GM18907 (cell line): ENCODE measurements around the gene TULP3.

Experiments
- ATAC-seq: cut with Tn5 transposase; IDR thresholded peaks from one replicate; pipeline ENCODE4 v1.9.1; 2021; ENCODE audit warnings: mild to moderate bottlenecking, moderate library complexity; ENCODE audit not compliant: unreplicated experiment

Gene TULP3

DNA sequence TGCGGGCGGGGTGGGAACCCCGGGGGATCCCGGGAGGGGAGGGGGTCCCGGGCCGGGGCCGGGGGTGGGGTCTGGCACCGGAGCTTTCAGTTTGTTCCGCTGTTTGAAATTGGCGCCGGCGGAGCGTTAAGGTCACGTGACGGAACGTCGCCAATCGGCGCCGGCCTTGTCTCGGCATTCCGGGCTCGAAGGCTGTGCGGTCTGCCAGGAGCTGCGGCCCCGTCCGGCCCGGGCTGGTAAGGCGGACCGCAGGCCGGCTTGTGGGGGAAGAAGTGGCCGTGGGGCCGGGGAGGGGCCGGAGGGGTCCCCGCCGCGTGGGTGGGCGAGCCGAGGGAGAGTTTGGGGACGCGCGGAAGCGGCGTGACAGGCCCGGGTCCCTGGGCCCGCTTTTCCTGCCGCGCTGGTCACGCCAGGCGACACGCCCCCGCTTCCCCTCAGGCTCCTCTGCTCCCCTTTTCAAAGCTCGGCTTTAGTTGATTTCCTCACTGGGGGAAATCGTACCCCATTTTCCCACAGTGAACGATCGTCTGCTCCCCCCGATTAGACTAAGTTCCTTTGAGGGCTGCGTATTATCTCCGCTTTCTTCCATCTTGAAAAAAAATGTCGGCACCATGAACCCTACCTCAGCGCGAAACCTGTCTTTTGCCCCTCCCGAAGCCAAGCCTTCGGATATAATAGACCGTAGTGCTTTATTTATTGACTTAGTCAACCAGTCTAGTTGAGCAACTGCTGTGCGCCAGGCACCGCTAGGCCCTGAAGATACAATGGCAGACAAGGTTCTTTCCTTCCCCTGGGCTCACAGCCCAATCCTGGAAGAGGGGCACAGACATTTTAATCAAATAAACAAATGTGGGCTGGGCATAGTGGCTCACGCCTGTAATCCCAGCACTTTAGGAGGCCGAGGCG, 13.4 kb upstream of the TULP3 start, which contains the start of the genes FOXM1 and RHNO1:
TSS of gene FOXM1 (minus strand) at position 128 of the 906 bp plus-strand sequence. CDS start 2,696 bp downstream, outside the sequence.
TSS of gene RHNO1 (plus strand) at position 177 of the 906 bp plus-strand sequence. CDS start 8,144 bp downstream, outside the sequence.
- ATAC-seq: peak; percentile 85

DNA sequence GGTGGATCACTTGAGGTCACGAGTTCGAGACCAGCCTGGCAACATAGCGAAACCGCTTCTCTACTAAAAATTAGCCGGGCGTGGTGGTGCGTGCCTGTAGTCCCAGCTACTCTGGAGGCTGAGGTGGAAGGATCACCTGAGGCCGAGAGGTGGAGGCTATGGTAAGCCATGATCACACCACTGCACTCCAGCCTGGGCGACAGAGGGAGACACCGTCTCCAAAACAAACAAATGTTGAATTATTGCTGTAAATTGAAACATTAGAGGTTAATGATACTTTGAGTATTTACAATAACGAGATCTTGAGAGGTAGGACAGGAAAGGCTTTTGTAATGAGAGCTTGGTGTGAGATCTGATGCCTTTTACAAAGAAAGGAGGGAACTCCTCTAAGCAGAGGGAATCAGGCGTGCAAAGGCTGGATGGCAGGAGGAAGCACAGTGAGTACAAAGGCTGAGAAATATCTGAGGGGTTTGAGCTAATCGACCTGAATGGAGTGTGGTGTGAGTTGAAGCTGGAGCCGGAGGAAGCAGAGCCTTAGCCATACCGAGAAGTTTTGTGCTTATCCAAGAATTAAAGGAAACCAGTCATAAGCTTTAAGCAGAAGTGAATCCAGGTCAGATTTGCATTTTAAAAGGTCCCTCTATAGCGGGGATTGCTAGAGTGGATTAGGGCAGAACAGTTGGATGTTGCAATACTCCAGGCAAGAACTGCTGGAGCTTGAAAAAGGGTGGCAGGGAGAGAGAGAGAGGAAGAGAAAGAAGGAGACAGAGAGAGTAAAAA, 12.5 kb upstream of the TULP3 start:
- no peak for ATAC-seq

DNA sequence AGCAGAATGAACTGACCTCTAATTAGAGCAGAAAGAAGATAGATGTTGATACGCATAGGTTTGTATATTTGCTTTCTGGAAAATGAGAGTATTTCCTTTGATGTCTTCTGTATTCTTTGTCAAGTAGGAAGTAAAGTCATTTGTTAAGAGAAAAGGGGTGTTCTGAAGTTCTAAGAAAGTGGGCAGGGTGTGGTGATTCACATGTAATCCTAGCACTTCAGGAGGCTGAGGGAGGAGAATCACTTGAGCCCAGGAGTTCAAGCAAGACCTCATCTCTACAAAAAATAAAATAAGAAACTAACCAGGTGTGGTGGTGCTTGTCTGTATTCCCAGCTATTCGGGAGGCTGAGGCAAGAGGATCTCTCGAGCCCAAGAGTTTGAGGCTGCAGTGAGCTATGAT, 10.8 kb upstream of the TULP3 start:
- ATAC-seq: no peak

DNA sequence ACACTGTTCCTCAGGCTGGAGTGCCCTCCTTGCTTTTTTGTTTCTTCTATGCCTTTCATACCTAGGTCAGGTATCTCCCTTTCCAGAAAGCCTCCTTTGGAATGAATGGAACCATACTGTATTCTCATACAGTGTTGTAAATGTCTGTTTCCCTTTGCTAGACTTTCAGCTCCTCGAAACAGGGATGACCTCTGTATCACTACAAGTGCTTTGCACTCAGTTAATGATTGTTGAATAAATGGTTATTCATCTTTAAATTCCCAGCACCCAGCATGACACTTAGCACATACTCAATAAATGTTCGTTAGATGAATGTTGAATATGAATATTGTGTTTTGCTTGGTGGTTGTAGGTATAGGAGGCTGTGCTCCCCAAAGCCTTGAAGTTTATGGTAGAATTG, 5.9 kb upstream of the TULP3 start:
- ATAC-seq: no peak

DNA sequence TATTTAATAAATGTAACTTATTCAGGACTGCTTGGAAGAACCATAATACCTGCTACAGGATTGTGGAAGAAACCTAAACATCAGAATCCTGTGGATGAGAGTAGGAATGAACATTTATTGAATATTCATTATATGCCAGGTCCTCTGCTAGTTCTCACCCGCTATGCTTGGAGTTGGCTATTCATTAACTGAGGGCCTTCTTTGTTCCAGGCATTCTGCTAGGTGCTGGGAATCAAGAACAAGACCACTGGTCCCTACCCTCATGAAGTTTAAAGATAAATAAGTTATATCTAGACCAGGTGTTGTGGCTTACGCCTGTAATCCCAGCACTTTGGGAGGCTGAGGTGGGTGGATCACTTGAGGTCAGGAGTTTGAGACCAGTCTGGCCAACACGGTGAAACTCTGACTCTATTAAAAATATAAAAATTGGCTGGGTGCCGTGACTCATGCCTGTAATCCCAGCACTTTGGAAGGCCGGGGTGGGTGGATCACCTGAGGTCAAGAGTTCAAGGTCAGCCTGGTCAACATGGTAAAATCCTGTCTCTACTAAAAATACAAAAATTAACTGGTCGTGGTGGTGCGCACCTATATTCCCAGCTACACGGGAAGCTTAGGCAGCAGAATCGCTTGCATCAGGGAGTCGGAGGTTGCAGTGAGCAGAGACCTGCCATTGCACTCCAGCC, 3.8 kb upstream of the TULP3 start:
- no peak for ATAC-seq

DNA sequence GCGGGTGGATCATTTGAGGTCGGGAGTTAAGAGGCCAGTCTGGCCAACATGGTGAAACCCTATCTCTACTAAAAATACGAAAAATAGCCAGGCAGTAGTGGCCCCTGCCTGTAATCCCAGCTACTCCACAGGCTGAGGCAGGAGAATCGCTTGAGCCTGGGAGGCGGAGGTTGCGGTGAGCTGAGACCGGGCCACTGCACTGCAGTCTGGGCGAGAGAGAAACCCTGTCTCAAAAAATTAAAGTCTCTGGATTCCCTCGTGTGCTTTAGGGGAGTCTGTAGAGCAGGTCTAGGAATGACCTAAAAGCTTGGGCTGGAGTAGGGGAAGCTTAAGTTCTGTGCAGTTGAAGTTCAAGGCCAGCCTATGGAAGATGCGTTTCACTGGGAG, 697 bp upstream of the TULP3 start:
- no peak for ATAC-seq

DNA sequence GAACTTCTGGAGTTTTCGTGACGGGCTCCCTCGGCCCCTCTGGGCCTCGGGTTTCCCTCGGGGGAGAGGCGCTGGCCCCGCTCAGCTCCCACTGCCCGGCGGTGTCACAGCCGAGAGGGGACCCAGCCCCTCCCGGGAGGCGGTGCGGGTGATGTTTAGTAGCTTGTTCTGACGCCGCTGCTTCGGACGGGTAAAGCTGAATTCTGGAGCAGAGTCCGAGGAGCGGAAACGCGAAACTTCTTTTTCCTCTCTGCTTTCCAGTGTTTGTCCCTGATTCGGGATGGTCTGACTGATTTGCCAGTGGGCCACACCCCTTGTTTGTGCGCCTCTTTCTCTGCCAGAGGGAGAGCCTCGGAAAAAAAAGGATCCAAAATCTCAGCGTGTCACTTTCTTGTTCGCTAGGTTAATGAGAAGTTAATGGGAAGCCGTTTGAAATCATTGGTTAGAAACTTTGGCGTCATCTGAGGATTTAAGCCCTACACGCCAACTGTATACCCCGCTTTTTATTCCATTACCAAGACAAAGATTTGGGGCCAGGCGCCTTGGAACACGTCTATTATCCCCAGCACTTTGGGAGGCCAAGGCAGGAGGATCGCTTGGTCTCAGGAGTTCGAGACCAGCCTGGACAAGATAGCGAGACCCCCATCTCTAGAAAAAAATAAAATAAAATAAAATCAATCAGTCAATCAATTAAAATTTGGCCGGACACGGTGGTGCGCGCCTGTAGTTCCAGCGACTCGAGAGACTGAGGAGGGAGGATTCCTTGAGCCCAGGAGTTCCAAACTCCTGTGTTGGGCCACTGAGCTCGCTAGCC, 756 bp downstream of the TULP3 start:
- peak; percentile 16 for ATAC-seq

DNA sequence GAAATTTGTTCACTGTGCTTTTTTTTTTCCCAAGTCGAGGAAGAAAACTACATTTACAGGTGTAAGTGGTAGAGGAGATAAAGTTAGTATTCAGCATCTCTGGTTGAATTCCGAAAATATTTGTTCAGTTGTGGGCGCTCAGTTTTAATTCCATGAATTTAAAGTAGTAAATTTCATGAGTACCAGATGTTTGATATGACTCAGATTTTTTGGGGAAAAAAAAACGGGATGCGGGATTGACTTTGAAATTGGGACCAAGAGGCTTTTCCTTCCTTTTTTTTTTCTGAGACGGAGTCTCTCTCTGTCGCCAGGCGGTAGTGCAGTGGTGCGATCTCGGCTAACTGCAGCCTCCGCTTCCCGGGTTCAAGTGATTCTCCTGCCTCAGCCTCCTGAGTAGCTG, 1.6 kb downstream of the TULP3 start:
- ATAC-seq: no peak

DNA sequence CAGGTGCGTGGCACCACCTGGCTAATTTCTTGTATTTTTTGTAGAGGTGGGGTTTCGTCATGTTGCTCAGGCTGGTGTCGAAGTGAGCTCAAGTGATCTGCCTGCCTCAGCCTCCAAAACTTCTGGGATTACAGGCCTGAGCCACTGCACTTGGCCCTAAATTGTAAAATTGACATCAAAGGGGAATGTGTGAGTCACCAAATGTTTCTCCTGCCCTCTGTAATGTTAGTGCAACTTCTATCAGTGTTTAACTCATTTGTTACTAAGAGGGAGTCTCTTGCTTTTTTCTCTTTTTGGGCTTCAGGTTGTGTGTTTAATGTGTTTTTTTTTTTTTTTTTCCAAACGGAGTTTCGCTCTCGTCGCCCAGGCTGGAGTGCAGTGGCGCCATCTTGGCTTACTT, 2.3 kb downstream of the TULP3 start:
- ATAC-seq: no peak

DNA sequence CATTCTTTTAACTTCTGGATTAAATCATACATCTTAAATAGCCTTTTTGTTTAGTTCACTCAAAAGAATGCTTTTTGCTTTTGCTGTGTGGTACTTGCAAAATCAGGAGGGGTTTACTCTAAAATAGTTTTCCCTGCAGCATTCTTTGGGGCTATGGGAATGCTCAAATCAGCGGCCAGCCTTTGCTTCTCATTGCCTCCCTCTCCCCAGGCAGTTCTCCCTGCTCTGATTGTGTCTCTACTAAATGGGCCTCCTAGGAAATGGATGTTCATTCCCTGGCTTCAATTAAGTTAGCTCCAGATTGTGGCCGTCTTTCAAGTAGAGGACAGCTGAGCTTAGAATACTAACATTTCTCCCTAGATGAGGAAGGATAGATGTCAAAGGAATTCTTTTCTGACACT, 4.4 kb downstream of the TULP3 start:
- no peak for ATAC-seq

DNA sequence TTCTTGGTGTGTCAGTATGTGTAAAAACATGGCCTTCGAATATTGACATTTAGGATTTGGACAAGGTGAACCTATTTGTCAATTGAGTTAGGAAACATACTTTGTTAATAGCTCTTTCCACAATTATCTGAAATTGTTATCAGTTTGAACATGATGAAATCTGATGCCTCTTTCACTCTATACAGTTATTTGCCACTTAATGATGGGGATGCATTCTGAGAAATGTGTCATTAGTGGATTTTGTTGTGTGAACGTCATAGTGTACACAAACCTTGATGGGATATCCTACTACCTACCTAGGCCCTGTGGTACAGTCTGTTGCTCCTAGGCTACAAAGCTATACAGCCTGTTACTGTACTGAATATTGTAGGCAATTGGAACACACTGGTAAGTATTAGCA, 4.8 kb downstream of the TULP3 start:
- no peak for ATAC-seq

DNA sequence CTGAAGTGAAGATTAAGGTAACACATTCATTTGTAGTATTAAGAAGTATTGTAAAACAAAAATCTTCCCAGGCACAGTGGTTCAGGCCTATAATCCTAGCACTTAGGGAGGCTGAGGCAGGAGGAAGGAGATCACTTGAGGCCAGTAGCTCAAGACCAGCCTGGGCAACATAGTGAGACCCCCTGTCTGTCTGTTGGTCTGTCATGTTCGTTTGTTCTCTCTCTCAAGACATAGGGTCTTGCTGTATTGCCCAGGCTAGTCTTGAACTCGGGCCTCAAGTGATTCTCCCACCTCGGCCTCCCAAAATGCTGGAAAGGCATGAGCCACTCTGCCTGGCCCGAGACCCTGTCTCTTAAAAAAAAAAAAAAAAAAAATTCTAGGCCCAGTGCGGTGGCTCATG, 6.7 kb downstream of the TULP3 start:
- ATAC-seq: no peak

DNA sequence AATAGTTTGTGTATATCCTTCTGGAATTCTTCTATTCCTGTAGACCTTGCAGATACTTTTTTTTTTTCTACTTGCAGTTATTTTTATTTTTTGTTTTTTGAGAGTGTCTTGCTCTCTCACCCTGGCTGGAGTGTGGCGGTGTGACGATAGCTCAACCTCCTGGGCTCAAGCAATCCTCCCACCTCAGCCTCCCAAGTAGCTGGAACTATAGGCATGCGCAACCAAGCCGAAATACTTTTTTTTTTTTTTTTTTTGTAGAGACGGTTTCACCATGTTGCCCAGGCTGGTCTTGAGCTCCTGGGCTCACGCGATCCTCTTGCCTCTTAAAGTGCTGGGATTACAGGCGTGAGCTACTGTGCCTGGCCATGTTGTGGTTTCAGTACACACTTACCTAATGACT, 10.0 kb downstream of the TULP3 start:
- no peak for ATAC-seq

DNA sequence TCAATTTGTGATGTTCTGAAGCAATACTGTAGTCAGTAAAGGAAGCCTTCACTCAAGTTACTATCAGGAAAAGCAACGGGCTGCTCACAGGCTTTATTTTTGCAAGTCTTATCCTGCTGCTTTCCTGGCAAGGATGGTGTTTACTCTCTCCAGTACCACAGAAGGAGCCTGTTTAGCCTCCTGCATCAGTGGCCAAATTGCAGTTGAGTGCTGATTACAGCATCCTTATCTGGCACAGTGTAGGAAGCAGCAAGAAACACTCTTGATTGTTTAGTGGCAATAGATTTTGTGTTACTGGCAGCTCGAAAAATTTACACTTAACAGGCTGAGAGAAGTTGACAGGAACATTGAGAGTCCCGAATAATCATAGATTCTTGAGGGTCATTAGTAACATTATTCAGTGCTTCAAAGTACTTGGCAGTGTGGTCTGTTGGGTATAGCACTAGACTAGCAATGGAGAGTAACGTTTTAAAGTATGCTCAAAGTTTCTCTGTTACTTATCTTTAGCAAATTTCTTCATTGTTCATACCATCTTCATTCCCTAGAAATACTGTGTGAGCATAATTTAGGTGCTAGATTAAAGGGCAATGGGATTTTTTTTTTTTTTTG, 11.7 kb downstream of the TULP3 start:
- ATAC-seq: no peak

DNA sequence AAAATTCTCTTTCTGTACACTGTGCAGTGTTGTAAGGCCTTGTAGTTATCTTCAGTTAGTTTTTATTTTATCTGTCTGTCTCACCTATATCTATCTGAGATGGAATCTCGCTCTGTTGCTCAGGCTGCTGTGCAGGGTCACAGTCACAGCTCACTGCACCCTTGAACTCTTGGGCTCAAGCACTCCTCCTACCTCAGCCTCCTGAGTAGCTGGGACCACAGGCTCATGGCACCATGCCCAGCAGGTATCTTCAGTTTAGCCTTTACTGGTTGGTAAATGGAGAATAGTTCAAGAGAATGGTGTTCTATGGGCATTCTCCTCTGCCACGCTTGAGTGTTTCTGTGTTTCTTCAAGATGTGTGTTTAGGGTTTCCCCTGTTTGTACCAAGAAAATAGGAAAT, 13.6 kb downstream of the TULP3 start:
- ATAC-seq: no peak

DNA sequence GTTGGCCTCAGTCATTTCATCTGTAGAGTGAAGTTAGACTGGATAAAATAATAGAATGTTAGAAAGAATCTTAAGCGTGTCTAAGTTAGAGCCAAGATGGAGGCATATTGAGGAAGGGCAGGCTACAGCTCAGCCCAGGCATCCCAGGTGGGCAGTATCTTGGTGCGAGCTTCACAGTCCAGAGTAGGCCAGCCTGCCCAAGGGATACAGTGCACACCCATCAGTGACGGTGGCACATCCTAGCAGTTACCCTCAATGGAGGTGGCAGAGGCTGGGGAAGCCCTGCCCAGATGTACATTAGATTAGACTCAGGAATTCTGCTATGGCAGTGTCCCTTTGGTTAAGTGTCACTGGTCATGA, 21.5 kb downstream of the TULP3 start:
- ATAC-seq: no peak

DNA sequence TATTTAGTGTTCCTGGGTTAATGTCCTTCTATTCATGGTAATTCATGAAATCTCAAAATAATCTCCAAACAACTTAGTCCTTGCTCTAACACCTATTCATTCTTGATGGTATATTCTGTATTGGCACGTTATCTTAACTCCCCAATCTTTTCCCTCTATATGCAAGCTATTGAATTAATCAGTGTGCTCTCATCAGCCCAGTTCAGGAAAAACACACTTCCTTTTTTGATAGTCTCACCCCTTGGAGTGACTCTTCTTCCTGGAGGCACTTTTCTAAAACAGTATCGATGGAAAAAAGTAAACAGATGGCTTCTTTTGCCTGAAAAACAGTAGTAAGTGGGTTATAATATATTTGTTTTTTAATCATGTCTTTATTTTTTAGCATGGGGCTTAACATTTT, 28.6 kb downstream of the TULP3 start:
- no peak for ATAC-seq

DNA sequence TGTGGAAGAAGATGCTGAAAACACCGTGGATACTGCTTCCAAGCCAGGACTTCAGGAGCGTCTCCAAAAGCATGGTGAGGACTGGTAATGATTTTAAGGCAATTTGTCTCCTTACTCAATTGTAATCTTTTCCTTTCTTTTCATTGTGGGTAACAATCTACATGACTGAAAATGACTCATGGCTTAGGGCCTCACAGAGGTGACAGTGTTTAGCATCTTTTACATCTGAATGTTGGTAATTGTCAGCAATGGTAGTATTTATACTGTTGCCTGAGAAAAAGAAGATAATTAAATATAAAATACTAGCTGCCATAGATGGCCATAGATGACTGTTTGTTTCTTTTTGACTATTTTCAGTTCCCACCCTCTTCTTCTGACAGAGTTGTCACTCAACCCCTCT, 31.6 kb downstream of the TULP3 start:
- no peak for ATAC-seq

DNA sequence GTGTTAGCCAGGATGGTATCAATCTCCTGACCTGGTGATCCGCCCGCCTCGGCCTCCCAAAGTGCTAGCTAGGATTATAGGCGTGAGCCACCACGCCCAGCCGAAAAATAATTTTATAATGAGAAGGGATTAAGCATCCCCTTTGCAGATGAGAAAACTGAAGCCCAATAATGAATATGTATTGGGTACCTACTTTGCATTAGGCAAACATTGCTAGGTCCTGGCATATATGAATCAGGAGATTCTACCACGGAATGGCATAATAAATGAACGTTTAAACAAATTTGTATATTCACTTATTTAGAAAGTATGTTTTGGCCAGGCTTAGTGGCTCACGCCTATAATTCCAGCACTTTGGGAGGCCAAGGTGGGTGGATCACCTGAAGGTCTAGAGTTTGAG, 32.4 kb downstream of the TULP3 start:
- ATAC-seq: no peak

DNA sequence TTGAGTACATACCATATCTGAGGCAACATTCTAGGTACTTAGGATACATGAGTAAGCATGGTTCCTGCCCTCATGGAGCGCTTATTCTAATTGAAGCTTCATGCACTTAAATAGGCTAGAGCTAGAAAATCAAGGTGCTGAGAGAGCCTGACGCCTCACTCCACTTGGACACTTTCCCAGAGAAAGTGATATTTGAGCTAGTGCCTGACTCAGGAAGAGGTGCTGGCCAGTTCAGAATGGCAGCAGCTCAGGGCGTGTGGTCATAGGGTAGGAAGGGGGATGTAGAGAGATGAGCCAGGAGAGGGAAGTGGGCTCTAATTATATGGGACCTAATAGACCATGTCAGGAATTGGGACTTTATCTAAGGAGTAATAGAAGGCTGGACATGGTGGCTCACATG, 33.3 kb downstream of the TULP3 start:
- ATAC-seq: no peak
